K562 (cell line): Measurements from ENCODE around the gene RBFOX1. TPM values are rescaled to one million over a fixed set of nuclear protein-coding genes. Genes with fewer than 3 reads are reported as not detected.
A peak's percentile ranks its signal among the peaks of the same experiment; 100 is the strongest.

Experiments used
- ATAC-seq: fragments of 200-7000 bp; cut with Tn5 transposase; 3 replicates; pipeline ENCODE4 v1.9.1; 2020; ENCODE audit warnings: moderate library complexity
- BruUV-seq: library from RNA; stranded (reverse); fragments of 400-500 nt; replicated peaks from 2 replicates; lab custom pipeline; 2021; lab: Mats Ljungman, UMichigan
- CTCF ChIA-PET: fragments of 300-600 bp; formaldehyde crosslinking; extraction: SDS; loops from one replicate; lab custom pipeline; 2021; ENCODE audit warnings: low intra/inter-chr PET ratio; lab: Yijun Ruan, JAX
- POLR2A ChIA-PET: fragments of 300-600, 350-650 bp; sonication (Branson Sonifier 250); formaldehyde crosslinking; extraction: SDS; loops from one replicate; lab custom pipeline; 2021; ENCODE audit warnings: antibody characterized with exemption, inconsistent platforms; lab: Yijun Ruan, JAX
- DNase-seq, 4 experiments: peaks; one replicate each; pipeline versions ENCODE4 v3.0.0 to v3.0.0-alpha.2; 2011 to 2018; ENCODE audit warnings: low spot score in 3 of 4, mixed read lengths in 3 of 4; ENCODE audit errors: extremely low read depth in 1 of 4
- FAIRE-seq: peaks from 2 replicates; lab custom pipeline; 2011; peaks lifted over from hg19 to GRCh38; lab: Jason Lieb, UNC
- H2AFZ ChIP-seq: 2 replicates; pipeline ENCODE4 v1.6.0; 2011; ENCODE audit warnings: low read depth, low read length, control low read depth, inconsistent platforms
- H3K27ac ChIP-seq: fragments of 200-600 bp; 3 replicates; pipeline ENCODE4 v1.8.0; 2011; ENCODE audit warnings: low read depth, mild to moderate bottlenecking, control low read depth, inconsistent platforms, low read length, moderate library complexity, mixed read lengths; ENCODE audit errors: extremely low read depth
- H3K27me3 ChIP-seq, 2 experiments: fragments of 300-600 bp in 1 of 2; 2 replicates in 1 of 2; 3 replicates in 1 of 2; pipeline versions ENCODE4 v1.6.0 to v1.8.0; 2011; ENCODE audit warnings: inconsistent platforms in 2 of 2, low read length in 2 of 2, mild to moderate bottlenecking in 1 of 2, mixed read lengths in 1 of 2, moderate library complexity in 1 of 2; ENCODE audit not compliant: control insufficient read depth in 2 of 2, insufficient read depth in 2 of 2
- H3K36me3 ChIP-seq: fragments of 300-600 bp; 3 replicates; pipeline ENCODE4 v1.8.0; 2011; ENCODE audit warnings: mild to moderate bottlenecking, low read length, inconsistent platforms; ENCODE audit not compliant: control insufficient read depth, insufficient read depth
- H3K4me1 ChIP-seq, 2 experiments: fragments of 200-600 bp in 1 of 2; replicated peaks in 1 of 2; 2 replicates in 1 of 2; 3 replicates in 1 of 2; pipeline versions ENCODE4 v1.5.1 to v1.8.0; 2011; ENCODE audit warnings: inconsistent platforms in 2 of 2, low read length in 2 of 2, mild to moderate bottlenecking in 1 of 2, mixed read lengths in 1 of 2, moderate library complexity in 1 of 2; ENCODE audit not compliant: control insufficient read depth in 2 of 2, insufficient read depth in 2 of 2
- H3K4me2 ChIP-seq: 2 replicates; pipeline ENCODE4 v1.6.1; 2011; ENCODE audit warnings: low read length, control low read depth, inconsistent platforms, mixed read lengths; ENCODE audit not compliant: insufficient read depth
- H3K4me3 ChIP-seq: fragments of 200-600 bp; sonication (generic), shearing (Covaris generic); 2 replicates; pipeline ENCODE4 v1.5.1; 2016; ENCODE audit warnings: control low read depth, inconsistent platforms
- H3K79me2 ChIP-seq: fragments of 200-600 bp; 3 replicates; pipeline ENCODE4 v1.8.0; 2011; ENCODE audit warnings: low read length, inconsistent platforms; ENCODE audit not compliant: control insufficient read depth, insufficient read depth
- H3K9ac ChIP-seq, 2 experiments: 2 replicates each; pipeline versions ENCODE4 v1.6.0 to v1.6.1; 2011; ENCODE audit warnings: low read depth in 2 of 2, low read length in 2 of 2, control low read depth in 1 of 2, inconsistent platforms in 1 of 2, mild to moderate bottlenecking in 1 of 2, mixed read lengths in 1 of 2; ENCODE audit not compliant: insufficient read depth in 1 of 2
- H3K9me1 ChIP-seq: one replicate; pipeline ENCODE4 v1.6.0; 2011; ENCODE audit warnings: inconsistent platforms, mild to moderate bottlenecking, low read length, moderate library complexity; ENCODE audit not compliant: control insufficient read depth, insufficient read depth
- H3K9me3 ChIP-seq: replicated peaks from 2 replicates; pipeline ENCODE4 v1.5.1; 2011; ENCODE audit warnings: low read depth, low read length, inconsistent platforms; ENCODE audit not compliant: control insufficient read depth, insufficient read depth
- H4K20me1 ChIP-seq: replicated peaks from 2 replicates; pipeline ENCODE4 v1.6.1; 2011; ENCODE audit warnings: low read length, inconsistent platforms, mixed read lengths; ENCODE audit not compliant: control insufficient read depth, insufficient read depth
- C11orf30 ChIP-seq: fragments of 450-650 bp; IDR thresholded peaks from 2 replicates; pipeline ENCODE4 v1.6.1; 2016; ENCODE audit warnings: low read depth, mild to moderate bottlenecking
- ETS1 ChIP-seq: conservative IDR thresholded peaks from 2 replicates; pipeline ENCODE4 v1.6.1; 2011; ENCODE audit warnings: low read depth, mild to moderate bottlenecking, low read length; ENCODE audit not compliant: control insufficient read depth
- GTF2A2 ChIP-seq: IDR thresholded peaks from 2 replicates; pipeline ENCODE4 v1.6.1; 2016; ENCODE audit warnings: mild to moderate bottlenecking, missing genetic modification characterization, missing compliant biosample characterization
- MAFG ChIP-seq: fragments of 450-650 bp; conservative IDR thresholded peaks from 2 replicates; pipeline ENCODE4 v1.6.1; 2016; ENCODE audit warnings: missing genetic modification characterization, missing compliant biosample characterization
- MTA2 ChIP-seq: fragments of 450-650 bp; IDR thresholded peaks from 2 replicates; pipeline ENCODE4 v1.6.1; 2016; ENCODE audit warnings: low read depth
- NCOR1 ChIP-seq: fragments of 450-650 bp; IDR thresholded peaks from 2 replicates; pipeline ENCODE4 v1.6.1; 2016; ENCODE audit warnings: mild to moderate bottlenecking, moderate library complexity
- NRF1 ChIP-seq, 2 experiments: fragments of 450-650 bp; IDR thresholded peaks in 1 of 2; conservative IDR thresholded peaks in 1 of 2; 2 replicates each; pipeline ENCODE4 v1.6.1; 2014; ENCODE audit warnings: mild to moderate bottlenecking in 2 of 2
- PHB ChIP-seq: fragments of 250-450 bp; sonication (Bioruptor Pico); IDR thresholded peaks from 2 replicates; pipeline ENCODE4 v1.5.0; 2021
- SMAD2 ChIP-seq: fragments of 150-350 bp; IDR thresholded peaks from 2 replicates; pipeline ENCODE4 v1.6.1; 2014; ENCODE audit warnings: low read depth, mild to moderate bottlenecking, low read length
- ZNF316 ChIP-seq: fragments of 450-650 bp; IDR thresholded peaks from 2 replicates; pipeline ENCODE4 v1.6.1; 2016
- WGBS: fragments of 100-300 bp; shearing (Covaris generic); methylation state at CpG from one replicate; pipeline ENCODE4 v1.1.6; 2016; ENCODE audit warnings: low coverage, mixed read lengths; ENCODE audit not compliant: insufficient coverage; ENCODE audit errors: missing lambda C conversion rate; 5-methylcytosine and 5-hydroxymethylcytosine counted together
- in situ Hi-C: fragments of 300-500 bp; cut with MboI; formaldehyde crosslinking; loops from 4 replicates; pipeline ENCODE4 v1.15.0; 2018; ENCODE audit warnings: inconsistent platforms, mixed read lengths
- intact Hi-C: fragments of 100-400 bp; cut with micrococcal nuclease; formaldehyde crosslinking; loops from 2 replicates; pipeline ENCODE4 v1.14.2; 2022
- polyA plus RNA-seq, 8 experiments: library from polyadenylated mRNA; depleted of rRNA in 4 of 8; stranded (reverse) in 5 of 8; unstranded in 3 of 8; fragments of >200 nt; fragmentation: Nextera tagmentation in 2 of 8; fragmentation: Illumina TruSeq in 1 of 8; extraction: Ambion mirVana in 2 of 8; extraction: Trizol in 1 of 8; gene quantifications; 2 replicates each; pipeline versions ENCODE4 v1.2.1 to v1.2.3, GENCODE V29; 2011 to 2014; ENCODE audit warnings: inconsistent platforms in 1 of 8, missing spikeins in 1 of 8
- total RNA-seq, 7 experiments: library from RNA; depleted of rRNA in 6 of 7; stranded (reverse); fragments of >200 nt in 6 of 7; fragmentation: Illumina TruSeq in 2 of 7; extraction: Trizol in 2 of 7; gene quantifications; 2 replicates each; pipeline versions ENCODE4 v1.2.1 to v1.2.3, GENCODE V29; 2011 to 2021; ENCODE audit warnings: low replicate concordance in 1 of 7

The RBFOX1 gene
- total and polyA plus RNA-seq, 9 of the 15 experiments (the other 6 are each of a cell fraction or from before 2014, with no cell fraction given): 0.03 TPM; not detected in 8

- Histone ChIP-seq H4K20me1 (no peaks in the 10 kb centered on the region), H3K9me3 (no peaks in the 10 kb centered on the region), H3K27me3 (peaks cover 2 to 9% of the 10 kb centered on the region in 2 experiments; a peak in 2 of 5 replicates), H3K79me2 (no peaks in the 10 kb centered on the region), H3K4me3 (no peak overlapping the region), H3K36me3 (no peaks in the 10 kb centered on the region), H3K9me1 (no peaks in the 10 kb centered on the region), H3K4me2 (no peak overlapping the region), H3K27ac (no peak overlapping the region), H3K9ac (no peak overlapping the region), H3K4me1 (no peaks in the 10 kb centered on the region), H2AFZ (no peak overlapping the region)
- TF ChIP-seq MTA2 (no peak), ETS1 (no peak)
- in situ Hi-C loops (no loop called here), intact Hi-C loops (no loop called here)
- POLR2A ChIA-PET: no interaction called here
- WGBS: 0% methylated on average over 4 of the region's 4 CpGs
- CTCF ChIA-PET: interaction anchor here (0.7 kb wide), 1 partner anchor 147 kb away, joined by 5 read pairs; no protein-coding TSS in a partner anchor
- FAIRE-seq: no peak
- BruUV-seq: no TSS peak
- DNase-seq: no peak
- no peak for ATAC-seq
These were observed 106.9 kb downstream of the RBFOX1 start for GRCh38 chr16:7439518-7439917.

GRCh38 chr16:7440886-7441400 lies 108.3 kb downstream of the RBFOX1 start:
- H3K27me3 ChIP-seq: peaks cover 0 to 9% of the 10 kb centered on the region in 2 experiments; a peak in 2 of 5 replicates
- CTCF ChIA-PET: no interaction called here
- in situ Hi-C loops (no loop called here), intact Hi-C loops (no loop called here)
- H4K20me1 ChIP-seq: no peaks in the 10 kb centered on the region
- ATAC-seq: no peak
- H3K9me1 ChIP-seq: no peaks in the 10 kb centered on the region
- FAIRE-seq: no peak
- no TSS peak for BruUV-seq
- H3K36me3 ChIP-seq: no peaks in the 10 kb centered on the region
- no peak overlapping the region for H3K4me3 ChIP-seq
- H3K9ac ChIP-seq: no peak overlapping the region
- H3K27ac ChIP-seq: no peak overlapping the region
- WGBS: 0% methylated on average over 6 of the region's 6 CpGs
- DNase-seq: no peak
- POLR2A ChIA-PET: interaction anchor here (0.6 kb wide), 1 partner anchor 23 kb away, joined by 3 read pairs; no protein-coding TSS in a partner anchor
- H3K4me1 ChIP-seq: no peaks in the 10 kb centered on the region
- no peaks in the 10 kb centered on the region for H3K9me3 ChIP-seq
- H2AFZ ChIP-seq: no peak overlapping the region
- H3K79me2 ChIP-seq: no peaks in the 10 kb centered on the region
- H3K4me2 ChIP-seq: no peak overlapping the region
- TF ChIP-seq C11orf30: 0 out of 2 replicates have a peak, but pooled peaks have one; percentile 15
- TF ChIP-seq PHB (CRISPR knock-in tag): no peak
- TF ChIP-seq NRF1 (conservative IDR thresholded peaks at IDR 0.05 in 1 of 2, IDR thresholded peaks at IDR 0.05 in 1 of 2): peak; percentile 19 to 25; a peak in 1 of 4 replicates
- TF ChIP-seq GTF2A2: no peak
- TF ChIP-seq NCOR1: no peak
- peak; percentile 6; the same call in 1 of the 2 replicates for TF ChIP-seq ZNF316
- 0 out of 2 replicates have a peak, but pooled peaks have one; percentile 10 for TF ChIP-seq MAFG (tag)
- no peak for TF ChIP-seq SMAD2
